ENCODE measurements around the gene PLCB3. TPM values are rescaled to one million over a fixed set of nuclear protein-coding genes. Genes with fewer than 3 reads are reported as not detected.
A peak's percentile ranks its signal among the peaks of the same experiment; 100 is the strongest.

PLCB3 gene
- total RNA-seq, 5 donors from 2014 or later (not counting 1 experiment from before 2014, with no cell fraction given), result 3.6 to 14.9 (median 11.2) TPM

- POLR2A ChIA-PET, result interaction anchor here (0.5 to 1.7 kb wide), 7 partner anchors 9 to 43 kb away, joined by 3 to 6 read pairs (median 5); partner anchors contain the start of genes FKBP2 (in 1 of the 2), PRDX5 (in 1 of the 2) and TRMT112 (in 1 of the 2)
- WGBS (ENCODE audit: insufficient coverage), result 5% methylated on average over 33 of the region's 44 CpGs
Observed at GRCh38 chr11:64284048-64284961, 33.0 kb downstream of the PLCB3 start, which contains the start of gene BAD. TSS of gene BAD (minus strand) at chr11:64284665. CDS start at chr11:64284368, 297 bp downstream.

DNA sequence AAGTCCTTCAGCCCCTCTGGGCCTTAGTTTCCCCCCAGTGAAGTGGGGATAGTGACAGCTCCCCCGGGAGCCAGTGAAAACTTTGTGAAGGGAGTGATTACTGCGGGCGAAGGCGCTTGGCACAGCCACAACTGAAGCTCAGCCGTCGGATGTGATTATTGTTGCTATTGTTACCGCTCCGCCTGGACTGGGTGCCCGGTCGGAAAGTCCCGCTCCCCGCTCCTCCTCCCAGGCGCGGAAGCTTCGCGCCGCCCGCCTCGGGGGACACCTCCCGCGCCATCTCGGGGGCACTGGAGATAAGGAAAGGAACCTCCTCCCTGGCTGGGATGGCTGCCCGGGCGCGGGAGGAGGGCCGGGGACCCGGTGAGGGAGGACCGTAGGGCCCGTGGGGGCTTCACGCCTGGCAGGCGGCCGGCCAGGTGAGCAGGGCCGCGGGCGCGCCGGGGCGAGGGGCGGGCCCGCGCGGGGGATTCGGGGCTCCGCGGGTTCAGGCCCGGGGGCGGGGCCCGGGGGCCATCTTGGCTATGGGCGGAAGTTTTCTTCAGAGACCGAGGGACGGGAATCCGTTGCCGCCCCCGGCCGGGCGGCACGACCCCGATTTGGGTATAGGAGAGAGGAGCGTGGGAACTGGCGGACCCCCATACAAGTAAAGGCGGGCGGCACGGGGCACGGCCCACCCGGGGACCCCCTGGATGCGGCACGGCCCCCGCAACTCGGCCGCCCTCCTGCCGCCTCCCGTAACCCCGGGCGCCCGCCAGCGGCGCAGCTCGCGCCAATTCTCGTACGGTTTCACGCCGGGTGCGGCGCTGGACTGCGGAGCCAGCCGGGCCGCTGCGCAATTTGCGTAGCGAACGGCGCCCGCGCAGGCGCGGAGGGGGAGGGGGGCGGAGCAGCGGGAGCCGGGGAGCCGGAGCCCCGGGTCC lies 33.9 kb downstream of the PLCB3 start, which contains the start of gene GPR137:
Gene GPR137 (plus strand): TSS at position 887 of the 923 bp plus-strand sequence. CDS start 677 bp downstream, outside the sequence.
- CTCF ChIA-PET, result interaction anchor here (0.6 to 3.7 kb wide), 11 partner anchors 14 to 99 kb away, joined by 3 to 16 read pairs (median 5); partner anchors contain the start of genes CATSPERZ (in 1 of the 2), FKBP2 (in 1 of the 2), PRDX5 (in 1 of the 2) and STIP1 (in 1 of the 2)
- H3K4me3 Mint-ChIP-seq, result peak within 1 kb of the TSS; percentile 84 to 86 (median 85)
- Histone ChIP-seq H3K27ac (ENCODE audit: low read length) (peak within 1 kb of the TSS; percentile 100), H3K27me3 (replicated peaks in 1 of 2; ENCODE audit: control insufficient read depth in 2 of 2, extremely low read depth in 1 of 2, insufficient read depth in 2 of 2, low read length in 1 of 2) (peaks cover 0 to 9% of the 10 kb centered on the region in 2 experiments), H3K4me1 (ENCODE audit: control insufficient read depth in 1 of 2, extremely low read depth in 1 of 2, insufficient read depth in 2 of 2, low read length in 2 of 2) (peaks cover 4 to 37% of the 10 kb centered on the region in 2 experiments), H3K9me3 (no peaks in the 10 kb centered on the region), H3K36me3 (ENCODE audit: control insufficient read depth in 2 of 2, extremely low read depth in 1 of 2, insufficient read depth in 1 of 2, low read length in 1 of 2) (peaks cover 0 to 7% of the 10 kb centered on the region in 2 donors), H3K4me3 (ENCODE audit: control insufficient read depth in 1 of 2, extremely low read depth in 1 of 2, low read length in 1 of 2) (peak within 1 kb of the TSS; percentile 76 to 87)
- H3K4me1 Mint-ChIP-seq, result peaks cover 19 to 27% (median 25%) of the 10 kb centered on the region in 3 donors
- ATAC-seq (replicated peaks in 1 of 4) (peak; percentile 70 to 77 (median 74)), DNase-seq (peak; percentile 81 to 97 (median 91))
- H3K27me3 Mint-ChIP-seq, result peaks cover 0 to under 1% of the 10 kb centered on the region in 2 donors
- peak within 1 kb of the TSS; percentile 92 to 95 for H3K27ac Mint-ChIP-seq
- WGBS (ENCODE audit: insufficient coverage), result under 1% methylated on average over 92 of the region's 102 CpGs
- H3K36me3 Mint-ChIP-seq, result peaks cover 5% of the 10 kb centered on the region
- H3K9me3 Mint-ChIP-seq, result no peaks in the 10 kb centered on the region
- POLR2A ChIA-PET, result interaction anchor here in 1 of 2 donors (0.6 to 1.7 kb wide), 6 partner anchors 13 to 99 kb away, joined by 3 to 6 read pairs (median 4); partner anchors contain the start of genes FKBP2, PRDX5, STIP1 and TRMT112

More at GRCh38 chr11:64284048-64284961, 33.0 kb downstream of the PLCB3 start, which contains the start of gene BAD:
- DNase-seq (peak; percentile 81 to 94 (median 89)), ATAC-seq (replicated peaks in 1 of 4) (peak; percentile 79 to 83 (median 80))
- Mint-ChIP-seq H3K4me3 (peak within 1 kb of the TSS; percentile 84 to 86 (median 85)), H3K27ac (peak within 1 kb of the TSS; percentile 92 to 95), H3K36me3 (peaks cover 5% of the 10 kb centered on the region), H3K4me1 (peaks cover 19 to 27% (median 25%) of the 10 kb centered on the region in 3 donors), H3K9me3 (no peaks in the 10 kb centered on the region), H3K27me3 (no peaks in the 10 kb centered on the region)
- Histone ChIP-seq H3K4me1 (ENCODE audit: control insufficient read depth in 1 of 2, extremely low read depth in 1 of 2, insufficient read depth in 2 of 2, low read length in 2 of 2) (peaks cover 4 to 37% of the 10 kb centered on the region in 2 experiments), H3K27me3 (replicated peaks in 1 of 2; ENCODE audit: control insufficient read depth in 2 of 2, extremely low read depth in 1 of 2, insufficient read depth in 2 of 2, low read length in 1 of 2) (peaks cover 0 to under 1% of the 10 kb centered on the region in 2 experiments), H3K9me3 (no peaks in the 10 kb centered on the region), H3K36me3 (ENCODE audit: control insufficient read depth in 2 of 2, extremely low read depth in 1 of 2, insufficient read depth in 1 of 2, low read length in 1 of 2) (peaks cover 0 to 7% of the 10 kb centered on the region in 2 donors), H3K4me3 (ENCODE audit: control insufficient read depth in 1 of 2, extremely low read depth in 1 of 2, low read length in 1 of 2) (peak within 1 kb of the TSS; percentile 76 to 87), H3K27ac (ENCODE audit: low read length) (peak within 1 kb of the TSS; percentile 100)
- CTCF ChIA-PET, result interaction anchor here (0.6 to 3.7 kb wide), 10 partner anchors 13 to 98 kb away, joined by 3 to 16 read pairs (median 6); partner anchors contain the start of genes CATSPERZ (in 1 of the 2), FKBP2 (in 1 of the 2), PRDX5 (in 1 of the 2) and STIP1 (in 1 of the 2)

DNA sequence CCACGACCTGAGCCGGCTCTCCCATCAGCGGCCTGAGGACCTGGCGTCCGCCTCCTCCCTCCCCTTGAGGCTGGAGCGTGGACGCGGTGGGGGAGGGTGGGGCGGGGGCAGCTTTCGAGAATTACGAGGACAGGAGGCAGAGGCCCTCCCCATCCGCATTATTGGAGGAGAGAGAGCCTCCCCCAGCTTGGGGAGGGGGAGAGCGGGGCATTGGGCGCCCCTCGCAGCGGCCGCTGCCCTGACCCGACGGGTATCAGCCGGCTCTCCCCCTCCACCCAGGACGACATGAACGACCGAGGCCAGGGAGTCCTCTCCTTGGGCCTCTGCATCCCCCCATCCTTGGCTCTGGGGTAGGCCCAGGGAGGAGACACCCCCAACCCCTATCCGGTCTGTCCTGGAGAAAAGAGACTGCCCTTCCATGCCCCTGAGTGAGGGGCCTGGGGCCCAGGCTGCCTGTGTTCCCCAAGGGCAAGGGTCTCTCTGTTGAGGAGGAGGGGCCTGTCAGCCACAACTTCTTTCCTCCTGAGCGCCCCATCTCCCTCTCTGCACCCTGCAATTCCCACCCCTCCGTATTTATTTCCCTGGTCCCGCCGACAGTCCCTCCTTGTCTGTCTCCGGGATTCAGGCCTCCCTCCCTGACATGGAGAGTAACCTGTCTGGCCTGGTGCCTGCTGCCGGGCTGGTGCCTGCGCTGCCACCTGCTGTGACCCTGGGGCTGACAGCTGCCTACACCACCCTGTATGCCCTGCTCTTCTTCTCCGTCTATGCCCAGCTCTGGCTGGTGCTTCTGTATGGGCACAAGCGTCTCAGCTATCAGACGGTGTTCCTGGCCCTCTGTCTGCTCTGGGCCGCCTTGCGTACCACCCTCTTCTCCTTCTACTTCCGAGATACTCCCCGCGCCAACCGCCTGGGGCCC lies 34.8 kb downstream of the PLCB3 start:
- H3K27ac Mint-ChIP-seq, result peak overlapping the region; percentile 70 to 84
- no peak for ATAC-seq (replicated peaks in 1 of 4)
- peaks cover 4 to 18% of the 10 kb centered on the region in 2 experiments for H3K27me3 ChIP-seq (replicated peaks in 1 of 2; ENCODE audit: control insufficient read depth in 2 of 2, extremely low read depth in 1 of 2, insufficient read depth in 2 of 2, low read length in 1 of 2)

DNA sequence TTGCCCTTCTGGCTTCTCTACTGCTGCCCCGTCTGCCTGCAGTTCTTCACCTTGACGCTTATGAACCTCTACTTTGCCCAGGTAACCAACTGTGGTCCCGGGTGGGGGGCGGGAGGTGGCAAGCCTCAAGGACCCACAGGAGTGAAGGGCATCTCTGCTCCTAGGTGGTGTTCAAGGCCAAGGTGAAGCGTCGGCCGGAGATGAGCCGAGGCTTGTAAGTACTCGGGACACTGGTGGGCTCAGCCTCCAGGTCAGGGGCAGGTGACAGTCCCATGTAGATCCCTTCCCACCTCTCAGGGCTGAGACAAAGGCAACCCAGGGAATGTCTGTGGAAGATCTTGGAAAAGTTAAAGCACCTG lies 35.5 kb downstream of the PLCB3 start:
- peaks cover 5 to 7% of the 10 kb centered on the region in 2 donors for H3K27me3 Mint-ChIP-seq
- peaks cover 25 to 28% (median 26%) of the 10 kb centered on the region in 3 donors for H3K4me1 Mint-ChIP-seq
- peak overlapping the region; percentile 67 to 84 (median 74) for H3K4me3 Mint-ChIP-seq
- H3K27ac ChIP-seq (ENCODE audit: low read length), result no peak overlapping the region
- H3K9me3 ChIP-seq, result no peaks in the 10 kb centered on the region
- no peak overlapping the region for H3K4me3 ChIP-seq (ENCODE audit: control insufficient read depth in 1 of 2, extremely low read depth in 1 of 2, low read length in 1 of 2)
- peaks cover 4 to 42% of the 10 kb centered on the region in 2 experiments for H3K4me1 ChIP-seq (ENCODE audit: control insufficient read depth in 1 of 2, extremely low read depth in 1 of 2, insufficient read depth in 2 of 2, low read length in 2 of 2)
- H3K36me3 ChIP-seq (ENCODE audit: control insufficient read depth in 2 of 2, extremely low read depth in 1 of 2, insufficient read depth in 1 of 2, low read length in 1 of 2), result peaks cover 0 to 7% of the 10 kb centered on the region in 2 donors
- H3K27ac Mint-ChIP-seq, result peak overlapping the region; percentile 70 to 84
- ChIA-PET CTCF (interaction anchor here in 1 of 2 donors (3.0 kb wide), 1 partner anchor 14 kb away, joined by 13 read pairs; the partner anchor contains the start of gene CATSPERZ), POLR2A (interaction anchor here in 1 of 2 donors (0.6 kb wide), 1 partner anchor 639 kb away, joined by 5 read pairs; no protein-coding TSS in a partner anchor)
- DNase-seq (no peak), ATAC-seq (replicated peaks in 1 of 4) (no peak)
- peaks cover 4 to 21% of the 10 kb centered on the region in 2 experiments for H3K27me3 ChIP-seq (replicated peaks in 1 of 2; ENCODE audit: control insufficient read depth in 2 of 2, extremely low read depth in 1 of 2, insufficient read depth in 2 of 2, low read length in 1 of 2)
- no peaks in the 10 kb centered on the region for H3K36me3 Mint-ChIP-seq
- 95% methylated on average over 6 of the region's 9 CpGs for WGBS (ENCODE audit: insufficient coverage)
- H3K9me3 Mint-ChIP-seq, result no peaks in the 10 kb centered on the region

More for the DNA sequence above, 34.8 kb downstream of the PLCB3 start:
- ChIA-PET CTCF (interaction anchor here (0.6 to 3.7 kb wide), 7 partner anchors 14 to 100 kb away, joined by 3 to 16 read pairs (median 6); partner anchors contain the start of genes CATSPERZ (in 1 of the 2), PRDX5 (in 1 of the 2), STIP1 (in 1 of the 2) and TRMT112 (in 1 of the 2)), POLR2A (interaction anchor here in 1 of 2 donors (1.6 to 1.7 kb wide), 2 partner anchors 14 to 31 kb away, joined by 5 to 6 read pairs; partner anchors contain the start of genes PRDX5 and TRMT112)
- H3K4me3 ChIP-seq (ENCODE audit: control insufficient read depth in 1 of 2, extremely low read depth in 1 of 2, low read length in 1 of 2), result peak overlapping the region; percentile 17 to 87
- Mint-ChIP-seq H3K4me3 (peak overlapping the region; percentile 67 to 84 (median 74)), H3K9me3 (no peaks in the 10 kb centered on the region), H3K36me3 (peaks cover 4% of the 10 kb centered on the region), H3K27me3 (peaks cover 5 to 7% of the 10 kb centered on the region in 2 donors), H3K4me1 (peaks cover 25 to 32% (median 30%) of the 10 kb centered on the region in 3 donors)
- H3K9me3 ChIP-seq, result no peaks in the 10 kb centered on the region
- peak in 6 of 35 experiments; percentile 14 to 48 (median 27) for DNase-seq
- peak overlapping the region; percentile 70 for H3K27ac ChIP-seq (ENCODE audit: low read length)
- WGBS (ENCODE audit: insufficient coverage), result 66% methylated on average over 14 of the region's 40 CpGs
- peaks cover 4 to 40% of the 10 kb centered on the region in 2 experiments for H3K4me1 ChIP-seq (ENCODE audit: control insufficient read depth in 1 of 2, extremely low read depth in 1 of 2, insufficient read depth in 2 of 2, low read length in 2 of 2)
- peaks cover 0 to 7% of the 10 kb centered on the region in 2 donors for H3K36me3 ChIP-seq (ENCODE audit: control insufficient read depth in 2 of 2, extremely low read depth in 1 of 2, insufficient read depth in 1 of 2, low read length in 1 of 2)

Measured in T-cell (primary cell).